T-helper 9 cell (primary cell): ENCODE measurements around the gene GPD2.

Source experiments
- DNase-seq: peaks from one replicate; pipeline ENCODE4 v3.0.0-alpha.2; 2020

Gene GPD2

GRCh38 chr2:156536534-156536933 lies 100.4 kb downstream of the GPD2 start:
- no peak for DNase-seq

- DNase-seq = no peak
These were observed 101.0 kb downstream of the GPD2 start for GRCh38 chr2:156537141-156537540.

- no peak for DNase-seq
These were observed 101.9 kb downstream of the GPD2 start for GRCh38 chr2:156538083-156538504.

GRCh38 chr2:156539086-156539860 lies 103.1 kb downstream of the GPD2 start:
- DNase-seq = no peak

GRCh38 chr2:156540706-156541105 lies 104.5 kb downstream of the GPD2 start:
- DNase-seq = no peak

GRCh38 chr2:156541229-156541628 lies 105.0 kb downstream of the GPD2 start:
- no peak for DNase-seq

GRCh38 chr2:156541706-156542105 lies 105.5 kb downstream of the GPD2 start:
- DNase-seq = no peak

GRCh38 chr2:156548413-156548812 lies 112.2 kb downstream of the GPD2 start:
- no peak for DNase-seq

- DNase-seq = no peak
These were observed 117.7 kb downstream of the GPD2 start for GRCh38 chr2:156553714-156554442.

- no peak for DNase-seq
These were observed 125.1 kb downstream of the GPD2 start for GRCh38 chr2:156561326-156561725.

- no peak for DNase-seq
These were observed 125.9 kb downstream of the GPD2 start for GRCh38 chr2:156562124-156562523.

GRCh38 chr2:156563994-156564753 lies 128.0 kb downstream of the GPD2 start:
- DNase-seq = no peak

- no peak for DNase-seq
These were observed 129.0 kb downstream of the GPD2 start for GRCh38 chr2:156565066-156565710.

- DNase-seq = no peak
These were observed 137.5 kb downstream of the GPD2 start for GRCh38 chr2:156573710-156574109.

- no peak for DNase-seq
These were observed 137.9 kb downstream of the GPD2 start for GRCh38 chr2:156574112-156574511.

GRCh38 chr2:156576005-156576404 lies 139.8 kb downstream of the GPD2 start:
- DNase-seq = no peak

- DNase-seq = no peak
These were observed 144.3 kb downstream of the GPD2 start for GRCh38 chr2:156580501-156580900.

- DNase-seq = no peak
These were observed 145.1 kb downstream of the GPD2 start for GRCh38 chr2:156581280-156581679.

- no peak for DNase-seq
These were observed 149.3 kb downstream of the GPD2 start for GRCh38 chr2:156585457-156585856.

GRCh38 chr2:156586621-156587020 lies 150.4 kb downstream of the GPD2 start:
- no peak for DNase-seq

GRCh38 chr2:156589381-156590079 lies 153.4 kb downstream of the GPD2 start:
- no peak for DNase-seq

GRCh38 chr2:156590085-156590739 lies 154.0 kb downstream of the GPD2 start:
- DNase-seq = no peak
